ENCODE data around the gene CNEP1R1. TPM values are rescaled to one million over a fixed set of nuclear protein-coding genes. Genes with fewer than 3 reads are reported as not detected.
A peak's percentile ranks its signal among the peaks of the same experiment; 100 is the strongest.

The CNEP1R1 gene
- total RNA-seq, 1 donor from 2014 or later = 18.9 TPM

DNA sequence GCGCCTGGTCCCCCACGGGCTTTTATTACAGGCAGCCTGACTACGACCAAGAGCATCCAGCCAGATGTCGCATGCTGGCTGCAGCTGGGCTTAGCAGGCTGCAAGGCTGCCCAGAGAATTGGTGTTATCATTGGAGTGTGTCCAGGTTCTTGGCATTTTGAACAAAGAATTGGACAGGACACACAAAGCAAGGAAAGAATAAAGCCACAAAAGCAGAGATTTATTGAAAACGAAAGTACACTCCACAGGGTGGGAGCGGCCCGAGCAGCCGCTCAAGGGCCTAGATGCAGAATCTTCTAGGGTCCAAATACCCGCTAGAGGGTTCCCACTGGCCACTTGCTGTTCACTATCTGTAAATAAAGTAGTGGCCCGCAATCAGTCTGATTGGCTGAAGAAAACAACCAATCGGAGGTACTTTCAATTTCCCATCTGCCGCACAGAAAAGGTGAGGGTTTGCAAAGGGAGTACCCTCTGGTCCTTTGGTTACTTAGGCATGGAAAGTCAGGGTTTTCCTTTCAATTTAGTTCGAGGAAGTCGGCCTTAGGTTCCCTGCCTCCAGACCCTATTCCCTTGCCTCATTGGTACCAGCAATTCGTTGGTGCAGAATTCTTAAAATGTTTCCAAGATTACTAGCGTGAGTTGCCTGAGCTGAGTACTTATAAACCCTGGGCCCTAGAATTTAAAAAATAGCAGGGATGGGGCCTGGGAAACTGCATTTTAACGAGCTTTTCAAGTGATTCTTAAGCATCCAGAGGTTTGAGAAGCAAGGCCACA lies 38.5 kb upstream of the CNEP1R1 start:
- intact Hi-C loops (cut with micrococcal nuclease) = no loop called here
- Histone ChIP-seq H3K4me1 (no peaks in the 10 kb centered on the region), H3K36me3 (no peaks in the 10 kb centered on the region), H3K9me3 (replicated peaks) (no peaks in the 10 kb centered on the region), H3K27ac (replicated peaks) (no peak overlapping the region), H3K27me3 (ENCODE audit: low read depth) (peaks cover 13% of the 10 kb centered on the region), H3K4me3 (peak overlapping the region; percentile 15)
- no peak for DNase-seq
- TF ChIP-seq, protein P1, sequence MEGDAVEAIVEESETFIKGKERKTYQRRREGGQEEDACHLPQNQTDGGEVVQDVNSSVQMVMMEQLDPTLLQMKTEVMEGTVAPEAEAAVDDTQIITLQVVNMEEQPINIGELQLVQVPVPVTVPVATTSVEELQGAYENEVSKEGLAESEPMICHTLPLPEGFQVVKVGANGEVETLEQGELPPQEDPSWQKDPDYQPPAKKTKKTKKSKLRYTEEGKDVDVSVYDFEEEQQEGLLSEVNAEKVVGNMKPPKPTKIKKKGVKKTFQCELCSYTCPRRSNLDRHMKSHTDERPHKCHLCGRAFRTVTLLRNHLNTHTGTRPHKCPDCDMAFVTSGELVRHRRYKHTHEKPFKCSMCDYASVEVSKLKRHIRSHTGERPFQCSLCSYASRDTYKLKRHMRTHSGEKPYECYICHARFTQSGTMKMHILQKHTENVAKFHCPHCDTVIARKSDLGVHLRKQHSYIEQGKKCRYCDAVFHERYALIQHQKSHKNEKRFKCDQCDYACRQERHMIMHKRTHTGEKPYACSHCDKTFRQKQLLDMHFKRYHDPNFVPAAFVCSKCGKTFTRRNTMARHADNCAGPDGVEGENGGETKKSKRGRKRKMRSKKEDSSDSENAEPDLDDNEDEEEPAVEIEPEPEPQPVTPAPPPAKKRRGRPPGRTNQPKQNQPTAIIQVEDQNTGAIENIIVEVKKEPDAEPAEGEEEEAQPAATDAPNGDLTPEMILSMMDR (IDR thresholded peaks at IDR 0.05; ENCODE audit: borderline replicate concordance) = no peak

DNA sequence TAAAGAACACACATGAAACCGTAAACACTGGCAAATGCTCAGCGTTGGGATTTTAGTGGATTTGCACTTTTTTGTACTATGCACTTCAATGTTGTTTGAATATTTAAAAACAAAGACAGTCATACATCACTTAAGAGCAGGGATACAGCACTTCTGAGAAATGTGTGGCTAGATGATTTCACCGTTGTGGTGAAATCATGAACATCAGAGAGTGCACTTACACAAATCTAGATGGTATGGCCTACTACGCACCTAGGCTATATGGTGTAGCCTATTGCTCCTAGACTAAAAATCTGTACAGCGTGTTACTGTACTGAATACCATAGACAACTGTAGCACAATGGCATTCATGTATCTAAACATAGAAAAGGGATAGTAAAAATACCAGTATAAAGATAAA lies 37.6 kb upstream of the CNEP1R1 start:
- intact Hi-C loops (cut with micrococcal nuclease) = no loop called here
- H3K4me3 ChIP-seq = no peak overlapping the region
- no peaks in the 10 kb centered on the region for H3K9me3 ChIP-seq (replicated peaks)
- H3K36me3 ChIP-seq = no peaks in the 10 kb centered on the region
- H3K27ac ChIP-seq (replicated peaks) = no peak overlapping the region
- TF ChIP-seq, protein P1 (IDR thresholded peaks at IDR 0.05; ENCODE audit: borderline replicate concordance) = no peak
- DNase-seq = no peak
- H3K4me1 ChIP-seq = no peaks in the 10 kb centered on the region
- H3K27me3 ChIP-seq (ENCODE audit: low read depth) = peaks cover 15% of the 10 kb centered on the region

DNA sequence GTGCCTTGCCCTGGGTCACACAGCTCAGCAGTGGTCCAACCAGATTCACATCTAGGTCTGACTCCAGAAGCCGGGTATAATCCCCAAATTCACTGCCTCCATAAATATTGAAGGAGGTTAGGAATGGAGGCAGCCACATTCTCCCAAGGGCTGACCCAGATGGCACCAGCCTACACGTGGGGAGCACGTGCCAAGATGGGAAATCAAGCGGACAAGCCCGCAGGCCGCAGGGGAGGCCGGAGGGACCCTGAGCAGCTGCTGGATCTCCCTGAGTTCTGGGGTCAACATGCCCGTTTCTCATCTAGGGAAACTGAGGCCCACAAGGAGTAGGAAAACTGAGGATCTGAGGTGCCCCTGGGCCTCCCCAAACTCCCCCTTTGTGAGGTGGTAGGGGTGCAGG lies 32.2 kb upstream of the CNEP1R1 start:
- Histone ChIP-seq H3K36me3 (no peaks in the 10 kb centered on the region), H3K27me3 (ENCODE audit: low read depth) (peaks cover 21% of the 10 kb centered on the region), H3K27ac (replicated peaks) (no peak overlapping the region), H3K9me3 (replicated peaks) (no peaks in the 10 kb centered on the region), H3K4me3 (no peak overlapping the region), H3K4me1 (no peaks in the 10 kb centered on the region)
- DNase-seq = no peak
- intact Hi-C loops (cut with micrococcal nuclease) = no loop called here
- TF ChIP-seq, protein P1 (IDR thresholded peaks at IDR 0.05; ENCODE audit: borderline replicate concordance) = no peak

DNA sequence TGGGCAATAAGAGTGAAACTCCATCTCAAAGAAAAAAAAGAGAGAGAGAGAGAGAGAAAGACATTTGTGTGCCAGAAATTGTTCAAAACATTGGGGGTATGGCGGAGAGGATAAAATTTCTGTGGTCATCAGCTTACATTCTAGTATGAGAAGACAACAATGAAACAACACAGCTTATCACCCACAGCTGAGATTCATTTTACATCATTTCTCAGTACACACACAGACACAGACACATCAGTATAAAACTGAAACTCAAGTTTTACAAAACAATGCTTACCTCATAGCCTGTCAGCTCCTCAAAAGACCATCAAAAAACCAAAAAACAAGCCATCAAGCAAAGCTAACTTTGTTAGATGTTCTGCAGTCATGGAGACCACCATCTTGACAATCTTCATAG lies 31.4 kb upstream of the CNEP1R1 start:
- Histone ChIP-seq H3K27me3 (ENCODE audit: low read depth) (peaks cover 14% of the 10 kb centered on the region), H3K4me3 (no peak overlapping the region), H3K9me3 (replicated peaks) (no peaks in the 10 kb centered on the region), H3K36me3 (no peaks in the 10 kb centered on the region), H3K4me1 (no peaks in the 10 kb centered on the region), H3K27ac (replicated peaks) (no peak overlapping the region)
- TF ChIP-seq, protein P1 (IDR thresholded peaks at IDR 0.05; ENCODE audit: borderline replicate concordance) = no peak
- no peak for DNase-seq
- intact Hi-C loops (cut with micrococcal nuclease) = no loop called here

DNA sequence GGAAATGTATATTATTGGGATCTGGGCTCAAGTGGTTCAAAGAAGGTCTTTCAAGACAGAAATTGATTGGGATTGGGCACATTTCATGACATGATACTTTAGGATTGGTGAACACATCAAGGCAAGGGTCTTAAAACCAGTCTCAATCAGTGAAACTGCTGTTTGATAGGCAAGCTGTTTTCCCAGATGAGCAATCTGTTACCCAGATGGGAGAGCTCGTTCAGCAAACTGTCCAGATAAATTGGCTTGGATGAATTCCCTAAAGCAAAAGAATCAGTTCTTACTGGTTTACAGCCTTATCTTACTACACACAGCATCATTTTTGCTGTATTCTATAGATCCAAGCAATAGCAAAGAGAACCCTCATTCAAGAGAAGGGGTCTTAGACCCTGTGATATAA lies 31.0 kb upstream of the CNEP1R1 start:
- Histone ChIP-seq H3K27ac (replicated peaks) (no peak overlapping the region), H3K4me1 (no peaks in the 10 kb centered on the region), H3K36me3 (no peaks in the 10 kb centered on the region), H3K9me3 (replicated peaks) (no peaks in the 10 kb centered on the region), H3K4me3 (no peak overlapping the region), H3K27me3 (ENCODE audit: low read depth) (peaks cover 14% of the 10 kb centered on the region)
- TF ChIP-seq, protein P1 (IDR thresholded peaks at IDR 0.05; ENCODE audit: borderline replicate concordance) = no peak
- intact Hi-C loops (cut with micrococcal nuclease) = no loop called here
- DNase-seq = no peak
